Cardiac septum (tissue), 1 donor: ENCODE measurements around the gene ATG5. TPM values are rescaled to one million over a fixed set of nuclear protein-coding genes. Genes with fewer than 3 reads are reported as not detected.
"Not testable (repeated sequence)": the region's sequence is repeated elsewhere in the genome, so short reads cannot be mapped to it uniquely, and the experiment has no call there.

ENCODE experiments used
- DNase-seq: peaks from one replicate; pipeline ENCODE4 v3.0.0-alpha.2; 2020; ENCODE audit warnings: low spot score
- intact Hi-C: fragments of 100-400 bp; cut with DNase I; formaldehyde crosslinking; loops from one replicate; pipeline ENCODE4 v1.14.0; 2022
- total RNA-seq: library from RNA; stranded (reverse); fragmentation: NEBNext Ultra II Directional; extraction: Animal tissue kit (Norgen Biotek cat#: 25700); gene quantifications from one replicate; pipeline ENCODE4 v1.2.1, GENCODE V29; 2021
- donor health status: DM: no; HTN: no; CAD: no.

The ATG5 gene
- total RNA-seq, 1 donor from 2014 or later, result 14.6 TPM

DNA sequence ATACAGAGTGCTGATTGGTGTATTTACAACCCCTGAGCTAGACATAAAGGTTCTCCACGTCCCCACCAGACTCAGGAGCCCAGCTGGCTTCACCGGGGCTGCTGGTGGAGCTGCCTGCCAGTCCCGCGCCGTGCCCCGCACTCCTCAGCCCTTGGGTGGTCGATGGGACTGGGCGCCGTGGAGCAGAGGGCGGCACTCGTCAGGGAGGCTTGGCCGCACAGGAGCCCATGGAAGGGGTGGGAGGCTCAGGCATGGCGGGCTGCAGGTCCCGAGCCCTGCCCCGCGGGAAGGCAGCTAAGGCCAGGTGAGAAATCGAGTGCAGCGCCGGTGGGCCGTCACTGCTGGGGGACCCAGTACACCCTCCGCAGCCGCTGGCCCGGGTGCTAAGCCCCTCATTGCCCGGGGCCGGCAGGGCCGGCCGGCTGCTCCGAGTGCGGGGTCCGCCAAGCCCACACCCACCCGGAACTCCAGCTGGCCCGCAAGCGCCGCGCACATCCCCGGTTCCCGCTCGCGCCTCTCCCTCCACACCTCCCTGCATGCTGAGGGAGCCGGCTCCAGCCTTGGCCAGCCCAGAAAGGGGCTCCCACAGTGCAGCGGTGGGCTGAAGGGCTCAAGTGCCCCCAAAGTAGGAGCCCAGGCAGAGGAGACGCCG, 56.2 kb downstream of the ATG5 start:
- intact Hi-C loops, DNase-seq: not testable (repeated sequence)

GRCh38 chr6:106268500-106268899, 57.1 kb downstream of the ATG5 start:
- intact Hi-C loops, DNase-seq: not testable (repeated sequence)

DNA sequence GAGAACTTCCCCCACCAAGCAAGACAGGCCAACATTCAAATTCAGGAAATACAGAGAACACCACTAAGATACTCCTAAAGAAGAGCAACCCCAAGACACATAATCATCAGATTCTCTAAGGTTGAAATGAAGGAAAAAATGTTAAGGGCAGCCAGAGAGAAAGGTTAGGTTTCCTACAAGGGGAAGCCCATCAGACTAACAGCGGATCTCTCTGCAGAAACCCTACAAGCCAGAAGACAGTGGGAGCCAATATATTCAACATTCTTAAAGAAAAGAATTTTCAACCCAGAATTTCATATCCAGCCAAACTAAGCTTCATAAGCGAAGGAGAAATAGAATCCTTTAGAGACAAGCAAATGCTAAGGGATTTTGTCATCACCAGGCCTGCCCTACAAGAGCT, 61.1 kb downstream of the ATG5 start:
- intact Hi-C loops, DNase-seq: not testable (repeated sequence)

- intact Hi-C loops, DNase-seq: not testable (repeated sequence)
Observed at GRCh38 chr6:106259748-106260147, 65.8 kb downstream of the ATG5 start.

GRCh38 chr6:106258726-106259125, 66.8 kb downstream of the ATG5 start:
- DNase-seq, result no peak
- intact Hi-C loops, result no loop called here

- intact Hi-C loops, result no loop called here
- DNase-seq, result no peak
Observed at GRCh38 chr6:106257195-106257594, 68.4 kb downstream of the ATG5 start.

DNA sequence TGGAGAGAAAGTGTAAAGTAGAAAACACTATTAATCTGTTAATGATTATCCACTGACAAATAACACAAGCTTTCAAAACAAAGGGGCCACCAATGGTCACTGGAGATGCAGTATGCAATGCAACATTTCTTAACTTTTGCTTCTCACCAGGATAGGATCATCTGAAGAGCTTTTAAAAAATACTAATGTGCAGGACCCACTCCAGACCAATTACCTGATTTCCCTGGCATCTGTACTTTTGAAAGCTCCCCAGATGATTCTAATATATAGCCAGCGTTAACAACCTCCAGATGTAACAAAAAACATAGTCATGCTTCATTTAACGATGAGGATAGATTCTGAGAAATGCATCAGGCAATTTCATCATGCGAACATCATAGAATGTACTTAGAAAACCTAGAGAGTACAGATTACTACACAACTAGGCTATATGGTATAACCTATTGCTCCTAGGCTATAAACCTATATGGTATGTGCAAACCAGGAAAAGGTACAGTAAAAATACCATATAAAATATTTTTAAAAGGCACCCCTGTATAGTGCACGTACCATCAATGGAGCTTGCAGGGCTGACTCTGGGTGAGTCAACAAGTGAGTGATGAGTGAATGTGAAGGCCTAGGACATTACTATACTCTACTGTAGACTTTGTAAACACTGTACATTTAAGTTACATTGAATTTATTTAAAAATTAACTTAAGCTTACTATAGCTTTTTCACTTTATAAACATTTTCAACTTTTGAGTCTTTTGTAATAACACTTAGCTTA, 69.2 kb downstream of the ATG5 start:
- no peak for DNase-seq
- intact Hi-C loops, result no loop called here

- intact Hi-C loops, result no loop called here
- no peak for DNase-seq
Observed at GRCh38 chr6:106255306-106255705, 70.3 kb downstream of the ATG5 start.

- intact Hi-C loops, result no loop called here
- no peak for DNase-seq
Observed at GRCh38 chr6:106254636-106255035, 70.9 kb downstream of the ATG5 start.

- no peak for DNase-seq
- intact Hi-C loops, result no loop called here
Observed at GRCh38 chr6:106253731-106254130, 71.8 kb downstream of the ATG5 start.

DNA sequence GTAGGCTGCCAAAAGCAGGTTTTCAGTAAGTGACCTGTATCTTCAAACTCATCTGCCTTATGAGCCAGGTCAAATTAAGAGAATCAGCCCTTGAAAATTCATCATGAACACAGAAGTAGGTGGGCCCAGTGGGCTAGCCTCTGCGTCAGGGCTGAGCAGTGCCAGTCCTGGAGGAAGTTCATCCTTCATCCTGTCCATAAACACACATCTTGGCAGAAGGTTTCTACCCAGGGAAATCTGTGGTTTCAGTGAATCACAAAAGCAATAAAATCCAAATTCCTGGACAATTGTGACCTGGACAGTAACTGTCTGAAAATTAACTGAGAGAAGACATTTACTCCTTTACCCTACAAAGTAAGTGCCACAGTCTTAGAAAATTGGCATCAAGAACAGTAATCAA, 72.4 kb downstream of the ATG5 start:
- DNase-seq, result no peak
- intact Hi-C loops, result no loop called here

DNA sequence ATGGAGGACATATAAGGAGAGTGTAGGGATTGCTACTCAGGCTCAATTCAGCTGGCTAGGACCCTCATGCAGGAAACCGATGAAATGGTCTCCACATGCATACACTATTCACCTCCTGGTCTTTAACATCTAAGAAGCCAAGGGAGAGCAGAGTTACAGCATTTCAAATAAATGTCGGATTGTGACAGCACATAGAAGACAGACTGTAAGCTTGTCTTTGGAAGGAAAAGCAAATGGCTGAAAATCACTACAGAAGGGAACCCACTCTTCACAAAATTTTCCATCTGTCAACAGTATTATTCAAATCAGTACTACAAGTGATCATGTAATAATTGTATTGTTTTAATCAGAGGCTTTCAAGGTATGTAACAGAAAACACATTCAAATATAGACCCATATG, 72.9 kb downstream of the ATG5 start:
- intact Hi-C loops, result no loop called here

DNA sequence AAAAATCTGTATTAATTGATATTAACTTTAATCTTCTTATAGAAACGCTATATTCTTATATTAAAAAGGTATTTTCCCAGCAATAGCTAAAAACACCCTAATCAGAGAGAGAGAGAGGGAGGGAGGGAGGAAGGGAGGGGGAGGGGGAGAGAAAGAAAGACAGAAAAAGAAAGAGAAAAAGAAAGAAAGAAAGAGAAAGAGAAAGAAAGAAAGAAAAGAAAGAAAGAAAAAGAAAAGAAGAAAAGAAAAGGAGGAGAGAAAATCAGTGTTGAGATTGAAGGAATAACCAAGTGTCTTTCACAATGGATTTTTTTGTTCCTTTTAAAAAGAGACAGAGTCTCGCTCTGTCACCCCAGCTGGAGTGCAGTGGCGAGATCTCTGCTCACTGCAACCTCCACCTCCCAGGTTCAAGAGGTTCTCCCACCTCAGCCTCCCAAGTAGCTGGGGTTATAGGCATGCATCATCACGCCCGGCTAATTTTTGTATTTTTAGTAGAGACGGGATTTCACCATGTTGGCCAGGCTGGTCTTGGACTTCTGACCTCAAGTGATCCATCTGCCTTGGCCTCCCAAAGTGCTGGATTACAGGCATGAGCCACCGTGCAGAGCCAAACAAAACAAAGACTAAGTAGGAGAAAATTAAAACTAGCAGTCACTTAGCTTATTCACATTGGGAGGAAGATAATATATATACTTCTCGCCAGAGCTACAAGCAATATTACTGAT, 73.9 kb downstream of the ATG5 start:
- intact Hi-C loops, DNase-seq: not testable (repeated sequence)

More for the DNA sequence above, 72.9 kb downstream of the ATG5 start:
- no peak for DNase-seq

- DNase-seq, result no peak
- intact Hi-C loops, result no loop called here
Observed at GRCh38 chr6:106250953-106251352, 74.6 kb downstream of the ATG5 start.

GRCh38 chr6:106249658-106250057, 75.9 kb downstream of the ATG5 start:
- no peak for DNase-seq
- intact Hi-C loops, result no loop called here

GRCh38 chr6:106247733-106248132, 77.8 kb downstream of the ATG5 start:
- intact Hi-C loops, result no loop called here

DNA sequence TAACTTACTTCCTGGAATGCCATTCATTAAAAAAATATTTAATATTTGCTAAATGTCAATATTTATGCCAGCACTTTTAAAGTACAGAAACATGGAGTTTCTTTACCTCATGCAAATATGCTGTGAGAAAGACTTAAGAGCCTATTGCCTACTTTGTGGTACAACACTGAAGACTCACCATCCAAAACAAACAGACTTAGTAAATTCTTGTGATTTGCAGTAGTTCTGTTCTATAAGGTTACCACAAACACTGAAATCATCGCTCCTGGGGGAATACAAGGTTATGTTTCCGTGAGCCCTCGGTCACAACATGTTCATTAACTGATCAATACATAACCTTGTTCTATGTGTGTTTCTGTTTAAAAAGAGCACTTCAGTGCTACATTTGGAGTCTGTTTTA, 78.3 kb downstream of the ATG5 start:
- DNase-seq, result no peak
- intact Hi-C loops, result no loop called here

More at GRCh38 chr6:106247733-106248132, 77.8 kb downstream of the ATG5 start:
- DNase-seq, result no peak

DNA sequence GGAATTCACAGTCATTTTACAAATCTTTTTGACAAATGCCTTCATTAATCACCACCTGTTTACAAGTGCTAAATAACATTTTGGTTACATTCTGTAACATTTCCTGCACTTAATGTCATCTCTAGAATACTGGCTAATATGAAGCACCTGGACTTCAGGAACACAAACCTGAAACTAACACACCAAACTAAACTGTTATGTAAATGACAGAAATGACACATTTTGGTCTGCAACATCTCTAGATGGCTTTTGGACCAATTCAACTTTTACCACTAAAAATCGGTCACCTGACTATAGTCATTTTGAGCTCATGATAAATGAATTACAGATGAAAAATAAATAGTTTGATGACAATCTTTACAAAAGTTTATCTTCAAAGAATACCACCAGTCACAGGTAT, 80.6 kb downstream of the ATG5 start:
- intact Hi-C loops, result no loop called here
- DNase-seq, result no peak

GRCh38 chr6:106244521-106244920, 81.0 kb downstream of the ATG5 start:
- DNase-seq, result no peak
- intact Hi-C loops, result no loop called here

- no peak for DNase-seq
- intact Hi-C loops, result no loop called here
Observed at GRCh38 chr6:106243261-106243660, 82.3 kb downstream of the ATG5 start.

GRCh38 chr6:106241498-106241897, 84.1 kb downstream of the ATG5 start:
- intact Hi-C loops, result no loop called here

More at GRCh38 chr6:106241498-106241897, 84.1 kb downstream of the ATG5 start:
- DNase-seq, result no peak
